Neuronal stem cell (in vitro differentiated cells): ENCODE data around the gene CAPRIN2.

Experiments
- DNase-seq: peaks from one replicate; pipeline ENCODE4 v3.0.0-alpha.2; 2013; ENCODE audit warnings: low spot score
- H2AFZ ChIP-seq: one replicate; pipeline ENCODE4 v1.6.1; 2013; ENCODE audit warnings: mild to moderate bottlenecking, low read length, inconsistent platforms
- H2AK5ac ChIP-seq: 2 replicates; pipeline ENCODE4 v1.6.1; 2013; ENCODE audit warnings: low read depth, mild to moderate bottlenecking, inconsistent platforms, low read length, moderate library complexity, mixed read lengths
- H2BK120ac ChIP-seq: 2 replicates; pipeline ENCODE4 v1.6.1; 2013; ENCODE audit warnings: low read depth, mild to moderate bottlenecking, inconsistent platforms, low read length, moderate library complexity, mixed read lengths
- H2BK12ac ChIP-seq: one replicate; pipeline ENCODE4 v1.6.1; 2013; ENCODE audit warnings: low read length, inconsistent platforms
- H2BK15ac ChIP-seq: 2 replicates; pipeline ENCODE4 v1.6.1; 2013; ENCODE audit warnings: mild to moderate bottlenecking, low read length, inconsistent platforms, mixed read lengths
- H2BK5ac ChIP-seq: one replicate; pipeline ENCODE4 v1.6.1; 2013; ENCODE audit warnings: inconsistent platforms, mild to moderate bottlenecking, low read length, moderate library complexity
- H3K14ac ChIP-seq: one replicate; pipeline ENCODE4 v1.6.1; 2013; ENCODE audit warnings: low read length, inconsistent platforms
- H3K18ac ChIP-seq: 2 replicates; pipeline ENCODE4 v1.6.1; 2013; ENCODE audit warnings: low read length, inconsistent platforms
- H3K23ac ChIP-seq: 2 replicates; pipeline ENCODE4 v1.6.1; 2013; ENCODE audit warnings: low read depth, mild to moderate bottlenecking, mixed read lengths, low read length, inconsistent platforms; ENCODE audit not compliant: poor library complexity
- H3K27ac ChIP-seq: replicated peaks from 3 replicates; pipeline ENCODE4 v1.5.1; 2013; ENCODE audit warnings: low read length, inconsistent platforms
- H3K27me3 ChIP-seq, 3 experiments: 2 replicates each; pipeline ENCODE4 v1.6.1; 2013; ENCODE audit warnings: low read length in 3 of 3, mild to moderate bottlenecking in 2 of 3, inconsistent platforms in 1 of 3, low read depth in 1 of 3, mixed read lengths in 1 of 3, moderate library complexity in 1 of 3; ENCODE audit not compliant: control insufficient read depth in 3 of 3, insufficient read depth in 3 of 3
- H3K36me3 ChIP-seq, 2 donors: replicated peaks in 1 of 2; 2 replicates each; pipeline ENCODE4 v1.6.1; 2013; ENCODE audit warnings: low read length in 2 of 2; ENCODE audit not compliant: control insufficient read depth in 2 of 2, insufficient read depth in 2 of 2
- H3K4ac ChIP-seq: 2 replicates; pipeline ENCODE4 v1.6.1; 2013; ENCODE audit warnings: inconsistent platforms, mild to moderate bottlenecking, low read length, moderate library complexity
- H3K4me1 ChIP-seq, 2 donors: 1 replicate in 1 of 2; 2 replicates in 1 of 2; pipeline ENCODE4 v1.6.1; 2013; ENCODE audit warnings: low read length in 2 of 2, low read depth in 1 of 2; ENCODE audit not compliant: control insufficient read depth in 2 of 2, insufficient read depth in 1 of 2
- H3K4me2 ChIP-seq: one replicate; pipeline ENCODE4 v1.6.1; 2013; ENCODE audit warnings: mild to moderate bottlenecking, low read length, inconsistent platforms; ENCODE audit not compliant: insufficient read depth, poor library complexity, severe bottlenecking
- H3K4me3 ChIP-seq, 2 donors: 2 replicates each; pipeline ENCODE4 v1.5.1; 2013; ENCODE audit warnings: low read length in 2 of 2, mild to moderate bottlenecking in 2 of 2, inconsistent platforms in 1 of 2, moderate library complexity in 1 of 2
- H3K79me1 ChIP-seq: one replicate; pipeline ENCODE4 v1.6.1; 2013; ENCODE audit warnings: low read depth, mild to moderate bottlenecking, inconsistent platforms, low read length, moderate library complexity
- H3K9ac ChIP-seq: one replicate; pipeline ENCODE4 v1.6.1; 2013; ENCODE audit warnings: mild to moderate bottlenecking, low read depth, low read length, inconsistent platforms; ENCODE audit not compliant: poor library complexity
- H3K9me3 ChIP-seq, 2 donors: replicated peaks in 1 of 2; 2 replicates each; pipeline versions ENCODE3 to v1.6.1; 2013; ENCODE audit warnings: low read length in 2 of 2, mild to moderate bottlenecking in 2 of 2, inconsistent platforms in 1 of 2, low read depth in 1 of 2, mixed read lengths in 1 of 2, moderate library complexity in 1 of 2; ENCODE audit not compliant: control insufficient read depth in 2 of 2, insufficient read depth in 1 of 2
- H4K8ac ChIP-seq: one replicate; pipeline ENCODE4 v1.6.1; 2013; ENCODE audit warnings: low read depth, mild to moderate bottlenecking, inconsistent platforms, low read length, moderate library complexity
- H4K91ac ChIP-seq: one replicate; pipeline ENCODE4 v1.6.1; 2013; ENCODE audit warnings: low read length, low read depth, mild to moderate bottlenecking, inconsistent platforms; ENCODE audit not compliant: poor library complexity
- WGBS, 2 donors: extraction: QIAGEN DNeasy Blood & Tissue Kit; methylation state at CpG; one replicate each; pipeline ENCODE4 v1.1.7; 2013; ENCODE audit warnings: missing lambda C conversion rate in 2 of 2, mixed read lengths in 1 of 2; ENCODE audit not compliant: insufficient read length in 2 of 2, insufficient replicate concordance in 1 of 2; ENCODE audit errors: extremely low coverage in 2 of 2; 5-methylcytosine and 5-hydroxymethylcytosine counted together

CAPRIN2 gene

DNA sequence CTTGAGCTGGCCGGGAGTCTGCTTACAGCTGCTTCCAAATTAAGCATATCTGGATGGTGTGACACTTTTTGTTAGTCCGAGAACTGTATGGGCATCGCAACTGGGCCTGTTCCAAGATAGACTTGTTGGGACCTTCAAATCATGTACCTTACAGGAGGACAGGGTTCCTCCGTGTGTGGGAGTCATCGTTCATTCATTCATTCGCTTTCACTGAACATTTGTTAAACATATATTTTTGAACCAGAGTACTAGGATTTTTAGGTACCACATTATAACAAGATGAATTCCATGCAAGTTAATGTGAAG lies 58.7 kb downstream of the CAPRIN2 start:
- DNase-seq: no peak
- Histone ChIP-seq H3K14ac (no peak overlapping the region), H2BK15ac (no peak overlapping the region), H3K4me1 (peaks cover 0 to 8% of the 10 kb centered on the region in 2 donors), H3K9me3 (no peaks in the 10 kb centered on the region), H3K23ac (no peak overlapping the region), H3K27me3 (no peaks in the 10 kb centered on the region), H2BK12ac (no peak overlapping the region), H3K79me1 (peaks cover 6% of the 10 kb centered on the region), H2BK5ac (no peak overlapping the region), H3K4me2 (peak overlapping the region; percentile 86), H3K18ac (peak overlapping the region; percentile 41), H3K9ac (no peak overlapping the region), H4K8ac (no peak overlapping the region), H4K91ac (no peak overlapping the region), H2AFZ (peak overlapping the region; percentile 84), H2AK5ac (no peak overlapping the region), H3K27ac (no peak overlapping the region), H3K36me3 (no peaks in the 10 kb centered on the region), H3K4ac (no peak overlapping the region), H3K4me3 (peak overlapping the region; percentile 71 to 92), H2BK120ac (no peak overlapping the region)
- no CpG with 5 or more reads among the region's 6 CpGs for WGBS, 2 donors

DNA sequence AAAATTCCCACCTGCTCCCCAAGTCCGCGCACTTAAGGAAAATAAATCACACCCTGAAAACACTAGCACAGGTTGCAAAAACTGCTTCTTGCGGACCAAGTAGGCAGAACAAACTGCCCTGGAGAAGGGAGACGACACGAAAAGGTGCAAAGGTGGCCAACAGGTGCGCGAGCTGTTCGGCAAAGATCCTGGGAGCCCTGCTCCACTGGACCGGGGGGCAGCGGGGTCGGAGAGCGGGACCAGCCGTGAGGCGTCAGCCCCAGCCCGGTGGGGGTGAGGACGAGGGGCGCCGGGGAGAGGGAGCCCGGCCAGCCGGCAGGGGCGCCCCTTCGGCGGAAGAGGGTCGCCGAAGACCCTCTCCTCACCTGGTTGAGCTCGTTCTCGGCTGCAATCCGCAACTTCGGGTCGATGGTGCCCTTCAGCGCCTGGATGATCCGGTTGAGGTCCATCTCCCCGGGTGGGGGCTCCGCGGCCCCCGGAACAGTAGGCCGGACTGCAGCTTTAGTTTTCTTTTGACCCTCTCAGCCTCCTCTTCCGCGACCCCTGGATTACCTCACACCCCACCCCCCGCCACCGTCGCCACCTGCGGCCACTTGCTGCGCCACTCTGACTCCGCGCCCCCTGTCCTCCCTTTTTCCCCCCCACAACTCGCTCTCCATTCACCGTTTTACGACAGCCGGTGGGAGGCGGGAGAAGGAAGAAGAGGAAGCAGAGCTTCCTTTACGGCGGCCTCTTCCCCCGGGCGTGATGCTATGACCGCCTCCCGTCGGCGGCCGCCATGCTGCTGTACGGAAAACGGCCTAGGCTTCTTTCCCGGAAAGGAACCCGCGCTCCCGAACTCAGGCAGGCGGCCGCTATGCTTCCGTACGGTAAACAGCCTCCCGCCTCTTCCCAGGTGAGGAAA lies 59.3 kb downstream of the CAPRIN2 start, which contains the start of gene IPO8:
TSS of gene IPO8 (minus strand) at position 671 of the 904 bp plus-strand sequence. CDS start at position 449, 222 bp downstream.
- H3K18ac ChIP-seq: peak within 1 kb of the TSS; percentile 97
- H3K79me1 ChIP-seq: peaks cover 6% of the 10 kb centered on the region
- peak within 1 kb of the TSS; percentile 87 for H3K4me2 ChIP-seq
- peak within 1 kb of the TSS; percentile 89 for H3K9ac ChIP-seq
- no peaks in the 10 kb centered on the region for H3K36me3 ChIP-seq
- no peak within 1 kb of the TSS for H2BK12ac ChIP-seq
- peaks cover 0 to 8% of the 10 kb centered on the region in 2 donors for H3K4me1 ChIP-seq
- H4K91ac ChIP-seq: no peak within 1 kb of the TSS
- H4K8ac ChIP-seq: peak within 1 kb of the TSS; percentile 78
- H2AK5ac ChIP-seq: peak within 1 kb of the TSS; percentile 61
- H3K4me3 ChIP-seq: peak within 1 kb of the TSS; percentile 92 to 96
- no peak within 1 kb of the TSS for H3K4ac ChIP-seq
- no peaks in the 10 kb centered on the region for H3K27me3 ChIP-seq
- H3K9me3 ChIP-seq: no peaks in the 10 kb centered on the region
- H3K14ac ChIP-seq: peak within 1 kb of the TSS; percentile 94
- WGBS, 2 donors: no CpG with 5 or more reads among the region's 71 CpGs
- H2BK15ac ChIP-seq: peak within 1 kb of the TSS; percentile 63
- H3K27ac ChIP-seq: peak within 1 kb of the TSS; percentile 50
- H3K23ac ChIP-seq: peak within 1 kb of the TSS; percentile 70
- H2AFZ ChIP-seq: peak within 1 kb of the TSS; percentile 84
- peak; percentile 91 for DNase-seq
- peak within 1 kb of the TSS; percentile 95 for H2BK5ac ChIP-seq
- H2BK120ac ChIP-seq: no peak within 1 kb of the TSS

DNA sequence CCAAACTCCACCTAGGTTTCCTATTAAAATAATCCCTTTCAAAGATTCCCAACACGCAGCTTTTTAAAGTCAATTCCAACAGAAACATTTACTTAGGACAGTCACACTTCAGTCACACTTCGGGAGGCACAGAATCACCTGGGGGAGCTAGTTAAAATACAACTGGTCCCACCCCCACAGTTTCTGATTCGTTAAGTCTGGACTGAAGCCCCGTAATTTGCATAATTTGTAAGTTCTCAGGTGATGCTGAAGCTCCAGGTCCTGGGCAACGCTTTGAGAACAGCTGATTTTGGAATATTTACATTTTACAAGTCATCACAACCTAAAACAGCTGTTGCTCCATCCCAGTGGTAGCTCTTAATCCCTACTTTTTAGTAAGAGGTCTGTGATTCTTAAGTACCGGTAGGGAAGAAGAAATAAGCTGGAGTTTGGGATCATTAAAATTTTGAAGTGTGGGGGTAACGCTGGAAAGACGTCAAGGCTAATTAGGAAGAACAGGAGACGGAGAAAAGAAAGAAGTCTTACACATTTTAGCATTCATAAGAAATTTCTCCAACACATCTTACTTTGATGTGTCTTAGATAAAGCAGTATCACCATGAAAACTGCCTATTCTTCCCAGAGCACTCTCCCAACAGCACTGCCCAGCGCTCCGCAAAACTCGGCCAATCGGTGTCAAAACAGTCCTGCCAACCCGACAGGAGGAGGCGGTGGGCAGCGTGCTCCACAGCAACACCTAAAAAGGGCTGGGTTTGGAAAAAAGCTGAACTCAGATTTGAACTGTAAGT lies 60.1 kb downstream of the CAPRIN2 start:
- peaks cover 6% of the 10 kb centered on the region for H3K79me1 ChIP-seq
- no peak overlapping the region for H3K9ac ChIP-seq
- no peak overlapping the region for H2BK15ac ChIP-seq
- no peak overlapping the region for H2BK12ac ChIP-seq
- peaks cover 0 to 5% of the 10 kb centered on the region in 2 donors for H3K36me3 ChIP-seq
- no peak for DNase-seq
- no CpG with 5 or more reads among the region's 16 CpGs for WGBS, 2 donors
- H3K27ac ChIP-seq: no peak overlapping the region
- no peak overlapping the region for H4K91ac ChIP-seq
- H3K9me3 ChIP-seq: no peaks in the 10 kb centered on the region
- no peak overlapping the region for H3K18ac ChIP-seq
- peak overlapping the region; percentile 92 to 96 for H3K4me3 ChIP-seq
- H2AK5ac ChIP-seq: no peak overlapping the region
- peak overlapping the region; percentile 84 for H2AFZ ChIP-seq
- H3K14ac ChIP-seq: no peak overlapping the region
- no peak overlapping the region for H2BK120ac ChIP-seq
- H3K4me2 ChIP-seq: peak overlapping the region; percentile 87
- H3K4ac ChIP-seq: no peak overlapping the region
- peak overlapping the region; percentile 52 for H3K23ac ChIP-seq
- H3K4me1 ChIP-seq: peaks cover 0 to 8% of the 10 kb centered on the region in 2 donors
- no peaks in the 10 kb centered on the region for H3K27me3 ChIP-seq
- H4K8ac ChIP-seq: no peak overlapping the region
- no peak overlapping the region for H2BK5ac ChIP-seq

DNA sequence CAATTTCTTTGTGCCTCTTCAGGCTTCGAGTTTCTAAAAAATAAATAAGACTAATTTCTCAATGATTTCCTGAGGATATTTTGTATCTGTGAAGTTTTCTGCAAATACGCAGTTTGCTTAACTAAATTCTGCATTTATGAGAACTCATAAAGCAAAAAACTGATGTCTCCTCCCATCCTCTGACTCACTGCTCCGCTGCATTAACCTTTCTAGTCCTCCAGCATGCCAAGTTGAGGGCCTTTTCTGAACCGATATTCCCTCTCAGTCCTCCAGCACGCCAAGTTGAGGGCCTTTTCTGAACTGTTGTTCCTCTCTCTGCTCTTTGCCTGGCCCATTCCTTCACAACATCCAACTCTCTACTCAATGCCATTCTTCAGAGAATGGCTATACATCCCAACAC lies 62.3 kb downstream of the CAPRIN2 start:
- Histone ChIP-seq H3K4me1 (peaks cover 0 to 8% of the 10 kb centered on the region in 2 donors), H3K18ac (no peak overlapping the region), H4K91ac (no peak overlapping the region), H3K79me1 (peaks cover 6% of the 10 kb centered on the region), H4K8ac (no peak overlapping the region), H3K4ac (no peak overlapping the region), H3K9me3 (no peaks in the 10 kb centered on the region), H2BK15ac (no peak overlapping the region), H3K27ac (no peak overlapping the region), H3K4me2 (no peak overlapping the region), H3K9ac (no peak overlapping the region), H2BK5ac (no peak overlapping the region), H2AK5ac (no peak overlapping the region), H3K14ac (no peak overlapping the region), H3K23ac (no peak overlapping the region), H3K27me3 (no peaks in the 10 kb centered on the region), H2BK12ac (no peak overlapping the region), H2BK120ac (no peak overlapping the region), H3K4me3 (no peak overlapping the region), H2AFZ (no peak overlapping the region), H3K36me3 (peaks cover 0 to 12% of the 10 kb centered on the region in 2 donors)
- no peak for DNase-seq
- WGBS, 2 donors: no CpG with 5 or more reads among the region's 5 CpGs
